IMR-90 (cell line): Measurements from ENCODE around the gene PANK2. TPM values are rescaled to one million over a fixed set of nuclear protein-coding genes. Genes with fewer than 3 reads are reported as not detected.
"Not testable (repeated sequence)": the region's sequence is repeated elsewhere in the genome, so short reads cannot be mapped to it uniquely, and the experiment has no call there.

Experiments used
- ATAC-seq: fragments of 200-7000 bp; cut with Tn5 transposase; 2 replicates; pipeline ENCODE4 v1.9.1; 2020; ENCODE audit warnings: low read depth, mild to moderate bottlenecking, moderate library complexity
- BruUV-seq: library from RNA; stranded (reverse); fragments of 400-500 nt; replicated peaks from 2 replicates; lab custom pipeline; 2021; lab: Mats Ljungman, UMichigan
- CTCF ChIA-PET: fragments of 300-600 bp; formaldehyde crosslinking; extraction: SDS; loops from one replicate; lab custom pipeline; 2021; ENCODE audit warnings: antibody characterized with exemption; lab: Yijun Ruan, JAX
- POLR2A ChIA-PET: fragments of 300-600 bp; sonication (Branson Sonifier 250); formaldehyde crosslinking; loops from one replicate; lab custom pipeline; 2022; ENCODE audit warnings: antibody characterized with exemption; ENCODE audit not compliant: unreplicated experiment; lab: Charles Lee
- DNase-seq: peaks from one replicate; pipeline ENCODE4 v3.0.0; 2013
- H2AFZ ChIP-seq: replicated peaks from 2 replicates; pipeline ENCODE3; 2013; ENCODE audit warnings: low read length, mild to moderate bottlenecking; ENCODE audit not compliant: poor library complexity
- H2AK5ac ChIP-seq: 2 replicates; pipeline ENCODE4 v1.6.1; 2013; ENCODE audit warnings: low read depth, low read length, inconsistent platforms
- H2AK9ac ChIP-seq: replicated peaks from 2 replicates; pipeline ENCODE3; 2013; ENCODE audit warnings: mild to moderate bottlenecking, low read depth, low read length, moderate library complexity; ENCODE audit not compliant: poor library complexity
- H2BK120ac ChIP-seq: 2 replicates; pipeline ENCODE4 v1.6.1; 2013; ENCODE audit warnings: low read depth, low read length, inconsistent platforms
- H2BK15ac ChIP-seq: 3 replicates; pipeline ENCODE4 v1.6.1; 2013; ENCODE audit warnings: low read depth, low read length, inconsistent platforms
- H2BK20ac ChIP-seq: 2 replicates; pipeline ENCODE4 v1.6.1; 2013; ENCODE audit warnings: low read depth, mild to moderate bottlenecking, inconsistent platforms, low read length, moderate library complexity
- H2BK5ac ChIP-seq: 2 replicates; pipeline ENCODE4 v1.6.1; 2013; ENCODE audit warnings: mild to moderate bottlenecking, low read depth, low read length, inconsistent platforms; ENCODE audit not compliant: poor library complexity, severe bottlenecking
- H3K14ac ChIP-seq: replicated peaks from 2 replicates; pipeline ENCODE4 v1.6.1; 2013; ENCODE audit warnings: low read depth, low read length, inconsistent platforms
- H3K18ac ChIP-seq: 2 replicates; pipeline ENCODE4 v1.6.1; 2013; ENCODE audit warnings: low read depth, low read length, control low read depth
- H3K23ac ChIP-seq: 2 replicates; pipeline ENCODE4 v1.6.1; 2013; ENCODE audit warnings: low read depth, low read length, inconsistent platforms
- H3K27ac ChIP-seq: 2 replicates; pipeline ENCODE4 v1.5.1; 2013; ENCODE audit warnings: mild to moderate bottlenecking, control low read depth, low read length; ENCODE audit not compliant: insufficient read depth
- H3K27me3 ChIP-seq: 2 replicates; pipeline ENCODE4 v1.6.1; 2013; ENCODE audit warnings: low read length; ENCODE audit not compliant: control insufficient read depth, insufficient read depth
- H3K36me3 ChIP-seq: 2 replicates; pipeline ENCODE4 v1.6.1; 2013; ENCODE audit warnings: low read length, mixed read lengths; ENCODE audit not compliant: control insufficient read depth, insufficient read depth
- H3K4ac ChIP-seq: 2 replicates; pipeline ENCODE4 v1.6.1; 2013; ENCODE audit warnings: low read depth, low read length, inconsistent platforms
- H3K4me1 ChIP-seq: 2 replicates; pipeline ENCODE4 v1.6.1; 2013; ENCODE audit warnings: low read length, mixed read lengths; ENCODE audit not compliant: control insufficient read depth, insufficient read depth
- H3K4me2 ChIP-seq: 2 replicates; pipeline ENCODE4 v1.6.1; 2013; ENCODE audit warnings: low read depth, mild to moderate bottlenecking, control low read depth, low read length, moderate library complexity
- H3K4me3 ChIP-seq: 2 replicates; pipeline ENCODE4 v1.5.1; 2013; ENCODE audit warnings: low read depth, mild to moderate bottlenecking, control low read depth, low read length, moderate library complexity; ENCODE audit not compliant: insufficient read depth
- H3K56ac ChIP-seq: 2 replicates; pipeline ENCODE4 v1.6.1; 2013; ENCODE audit warnings: low read length, inconsistent platforms; ENCODE audit not compliant: insufficient read depth; ENCODE audit errors: extremely low read depth
- H3K79me1 ChIP-seq, 2 experiments: 2 replicates each; pipeline ENCODE4 v1.6.1; 2013; ENCODE audit warnings: low read length in 2 of 2, inconsistent platforms in 1 of 2, low read depth in 1 of 2
- H3K9ac ChIP-seq: 2 replicates; pipeline ENCODE4 v1.6.1; 2013; ENCODE audit warnings: low read depth, low read length, control low read depth
- H3K9me1 ChIP-seq: 2 replicates; pipeline ENCODE4 v1.6.1; 2013; ENCODE audit warnings: low read length, inconsistent platforms; ENCODE audit not compliant: insufficient read depth
- H3K9me3 ChIP-seq: 2 replicates; pipeline ENCODE4 v1.6.1; 2013; ENCODE audit warnings: low read length; ENCODE audit not compliant: control insufficient read depth, insufficient read depth
- H4K20me1 ChIP-seq: 2 replicates; pipeline ENCODE4 v1.6.1; 2013; ENCODE audit warnings: low read length, inconsistent platforms; ENCODE audit not compliant: insufficient read depth
- H4K5ac ChIP-seq: 2 replicates; pipeline ENCODE4 v1.6.1; 2013; ENCODE audit warnings: mild to moderate bottlenecking, low read depth, low read length, control low read depth
- H4K8ac ChIP-seq, 2 experiments: 2 replicates each; pipeline ENCODE4 v1.6.1; 2013; ENCODE audit warnings: low read depth in 2 of 2, low read length in 2 of 2, control low read depth in 1 of 2, inconsistent platforms in 1 of 2
- H4K91ac ChIP-seq: 2 replicates; pipeline ENCODE4 v1.6.1; 2013; ENCODE audit warnings: low read depth, low read length, inconsistent platforms; ENCODE audit not compliant: insufficient read depth
- MXI1 ChIP-seq: IDR thresholded peaks from 2 replicates; pipeline ENCODE4 v1.6.1; 2012; ENCODE audit warnings: low read depth, mild to moderate bottlenecking, low read length, moderate library complexity, borderline replicate concordance
- NFE2L2 ChIP-seq: fragments of 150-350 bp; IDR thresholded peaks from 2 replicates; pipeline ENCODE4 v1.6.1; 2016; ENCODE audit warnings: low read depth, mild to moderate bottlenecking, low read length
- POLR2A ChIP-seq: IDR thresholded peaks from 2 replicates; pipeline ENCODE4 v1.6.1; 2012; ENCODE audit warnings: mild to moderate bottlenecking, low read depth, low read length
- WGBS, 2 experiments: methylation state at CpG; one replicate each; pipeline versions ENCODE4 v1.1.5 to v1.1.7; 2013; ENCODE audit warnings: missing lambda C conversion rate in 2 of 2; ENCODE audit not compliant: insufficient read length in 1 of 2; ENCODE audit errors: extremely low coverage in 2 of 2; 5-methylcytosine and 5-hydroxymethylcytosine counted together
- dilution Hi-C: fragments of 300-500 bp; cut with HindIII; formaldehyde crosslinking; loops from one replicate; pipeline ENCODE4 v1.14.3; 2018; ENCODE audit warnings: low sequenced_read_pairs; ENCODE audit not compliant: unreplicated experiment
- in situ Hi-C: fragments of 300-500 bp; cut with MboI; formaldehyde crosslinking; loops from 3 replicates; pipeline ENCODE4 v1.14.3; 2019; ENCODE audit warnings: low sequenced_read_pairs, inconsistent platforms, mixed read lengths
- intact Hi-C: fragments of 100-400 bp; cut with micrococcal nuclease; formaldehyde crosslinking; loops from 2 replicates; pipeline ENCODE4 v1.10.0; 2022
- polyA plus RNA-seq, 3 experiments: library from polyadenylated mRNA; depleted of rRNA; stranded (reverse); fragments of >200 nt; gene quantifications; 2 replicates each; pipeline ENCODE4 v1.2.3, GENCODE V29; 2012; ENCODE audit warnings: low replicate concordance in 1 of 3
- total RNA-seq: library from RNA; depleted of rRNA; stranded (reverse); fragments of >200 nt; gene quantifications from 2 replicates; pipeline ENCODE4 v1.2.3, GENCODE V29; 2012
- TF ChIP-seq, protein P1 (sequence below): fragments of 150-350 bp; IDR thresholded peaks from 2 replicates; pipeline ENCODE4 v1.6.1; 2016; ENCODE audit warnings: low read depth, mild to moderate bottlenecking, low read length, moderate library complexity, borderline replicate concordance

The PANK2 gene
- total and polyA plus RNA-seq, 2 of the 4 experiments (the other 2 are of a cell fraction): 17.7 to 28.1 TPM

DNA sequence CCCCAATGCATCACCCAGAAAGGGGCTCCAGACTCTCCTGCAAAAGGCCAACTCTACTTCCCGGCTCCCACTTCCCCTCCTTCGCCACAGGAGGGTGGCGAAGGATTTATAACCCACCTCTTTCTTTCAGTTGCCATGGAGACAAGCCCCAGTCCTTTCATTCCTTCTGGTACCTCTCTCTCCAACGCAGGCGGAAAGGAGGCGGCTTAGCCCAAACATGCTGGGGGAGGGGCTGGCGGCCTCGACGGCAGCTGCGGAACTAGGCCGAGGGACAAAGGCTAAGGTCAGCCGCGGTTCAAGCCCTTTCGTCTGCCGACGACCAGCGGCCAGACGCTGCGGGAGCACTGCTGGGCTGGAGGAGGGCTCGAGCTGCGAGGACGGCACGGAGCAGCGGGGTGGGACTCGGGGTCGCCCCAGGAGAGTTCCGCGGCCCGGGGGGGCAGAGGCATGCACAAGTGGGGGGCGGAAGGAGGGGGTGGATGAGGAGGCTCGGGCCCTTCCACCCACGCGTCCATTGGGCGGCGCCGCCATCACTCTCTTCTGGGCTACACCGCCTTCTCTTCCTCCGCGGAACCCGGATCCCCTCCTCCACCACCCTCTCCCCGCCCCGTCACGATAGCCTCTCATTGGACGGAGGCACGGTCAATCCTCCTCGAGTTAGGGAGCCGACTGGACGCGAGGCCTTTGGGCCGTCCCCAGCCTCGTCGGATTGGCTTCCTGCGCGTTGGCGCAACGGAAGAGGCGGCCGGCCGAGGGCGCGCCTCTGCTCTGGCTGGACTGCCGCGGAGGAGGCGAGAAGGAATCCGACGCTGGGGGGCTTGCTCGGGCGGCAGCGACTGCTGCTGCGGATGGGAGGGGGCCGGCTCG lies at the start of gene PANK2 (continued):
- peak; percentile 8; the same call in 1 of the 2 replicates for TF ChIP-seq MXI1
- TF ChIP-seq, protein P1, sequence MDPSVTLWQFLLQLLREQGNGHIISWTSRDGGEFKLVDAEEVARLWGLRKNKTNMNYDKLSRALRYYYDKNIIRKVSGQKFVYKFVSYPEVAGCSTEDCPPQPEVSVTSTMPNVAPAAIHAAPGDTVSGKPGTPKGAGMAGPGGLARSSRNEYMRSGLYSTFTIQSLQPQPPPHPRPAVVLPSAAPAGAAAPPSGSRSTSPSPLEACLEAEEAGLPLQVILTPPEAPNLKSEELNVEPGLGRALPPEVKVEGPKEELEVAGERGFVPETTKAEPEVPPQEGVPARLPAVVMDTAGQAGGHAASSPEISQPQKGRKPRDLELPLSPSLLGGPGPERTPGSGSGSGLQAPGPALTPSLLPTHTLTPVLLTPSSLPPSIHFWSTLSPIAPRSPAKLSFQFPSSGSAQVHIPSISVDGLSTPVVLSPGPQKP: no peak
- no peak; the same call in 1 of the 2 replicates for TF ChIP-seq NFE2L2
- TF ChIP-seq POLR2A: peak; percentile 93

DNA sequence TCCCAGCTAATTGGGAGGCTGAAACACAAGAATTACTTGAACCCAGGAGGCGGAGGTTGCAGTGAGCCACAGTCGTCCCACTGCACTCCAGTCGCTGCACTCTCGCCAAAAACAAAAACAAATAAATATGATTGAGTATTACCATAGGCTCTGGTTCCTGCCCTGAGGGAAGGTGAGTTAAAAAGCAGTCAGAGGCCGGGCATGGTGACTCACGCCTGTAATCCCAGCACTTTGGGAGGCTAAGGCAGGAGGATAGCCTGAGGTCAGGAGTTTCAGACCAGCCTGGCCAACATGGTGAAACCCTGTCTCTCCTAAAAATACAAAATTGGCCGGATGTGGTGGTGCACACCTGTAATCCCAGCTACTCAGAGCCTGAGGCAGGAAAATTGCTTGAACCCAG lies 49.0 kb upstream of the PANK2 start:
- BruUV-seq, H2AK5ac ChIP-seq, POLR2A ChIA-PET, H3K4me2 ChIP-seq, intact Hi-C loops, in situ Hi-C loops, H2BK15ac ChIP-seq, H4K91ac ChIP-seq, H2BK20ac ChIP-seq, H3K36me3 ChIP-seq, H3K79me1 ChIP-seq, H4K5ac ChIP-seq, H2BK120ac ChIP-seq, H2AK9ac ChIP-seq, H3K4me3 ChIP-seq, H3K4ac ChIP-seq, H3K9me3 ChIP-seq, H3K27me3 ChIP-seq, CTCF ChIA-PET, H2BK5ac ChIP-seq, ATAC-seq, H3K23ac ChIP-seq, H4K20me1 ChIP-seq, H3K14ac ChIP-seq, H3K9me1 ChIP-seq, H3K9ac ChIP-seq, H3K56ac ChIP-seq, H3K27ac ChIP-seq, dilution Hi-C loops, H2AFZ ChIP-seq, H3K18ac ChIP-seq, H3K4me1 ChIP-seq, H4K8ac ChIP-seq, DNase-seq: not testable (repeated sequence)
- 90% methylated on average over 2 of the region's 7 CpGs; no CpG with 5 or more reads in 1 of the 2 experiments for WGBS, 2 experiments
